Stimulated activated memory B cell treated with anti-CD40 and anti-IgM and Interleukin-4, amounts not matched to agents 10 μg/mL and 1 μg/mL and 100 μg/mL, for 72 hours (primary cell): Measurements from ENCODE around the gene PNLIPRP1.

Experiments
- ATAC-seq: fragments of 150-1000 bp; cut with Tn5 transposase; 2 replicates; pipeline ENCODE4 v1.10.0; 2021
- H3K27ac Mint-ChIP-seq: one replicate; pipeline ENCODE4 v1.8.0; 2022; ENCODE audit warnings: mild to moderate bottlenecking, mixed read lengths
- H3K27me3 Mint-ChIP-seq: one replicate; pipeline ENCODE4 v1.8.0; 2022; ENCODE audit warnings: mixed read lengths
- H3K36me3 Mint-ChIP-seq: one replicate; pipeline ENCODE4 v1.8.0; 2022; ENCODE audit warnings: mixed read lengths
- H3K4me1 Mint-ChIP-seq: one replicate; pipeline ENCODE4 v1.8.0; 2022; ENCODE audit warnings: mixed read lengths
- H3K4me3 Mint-ChIP-seq: one replicate; pipeline ENCODE4 v1.8.0; 2022; ENCODE audit warnings: mild to moderate bottlenecking, moderate library complexity, mixed read lengths
- H3K9me3 Mint-ChIP-seq: one replicate; pipeline ENCODE4 v1.8.0; 2022; ENCODE audit warnings: mixed read lengths

PNLIPRP1 gene

GRCh38 chr10:116634126-116634975, 43.6 kb downstream of the PNLIPRP1 start:
- Mint-ChIP-seq H3K9me3 (peaks cover 8% of the 10 kb centered on the region), H3K4me3 (no peak overlapping the region), H3K27me3 (no peaks in the 10 kb centered on the region), H3K36me3 (no peaks in the 10 kb centered on the region), H3K4me1 (no peaks in the 10 kb centered on the region), H3K27ac (no peak overlapping the region)
- peak; percentile 38 for ATAC-seq

- H3K9me3 Mint-ChIP-seq: peaks cover 8% of the 10 kb centered on the region
- H3K4me1 Mint-ChIP-seq: no peaks in the 10 kb centered on the region
- no peaks in the 10 kb centered on the region for H3K27me3 Mint-ChIP-seq
- ATAC-seq: no peak
- H3K4me3 Mint-ChIP-seq: no peak overlapping the region
- no peaks in the 10 kb centered on the region for H3K36me3 Mint-ChIP-seq
- H3K27ac Mint-ChIP-seq: no peak overlapping the region
Measured at GRCh38 chr10:116636385-116636784, 45.6 kb downstream of the PNLIPRP1 start.

- Mint-ChIP-seq H3K36me3 (no peaks in the 10 kb centered on the region), H3K9me3 (peaks cover 8% of the 10 kb centered on the region), H3K27me3 (no peaks in the 10 kb centered on the region), H3K4me3 (no peak overlapping the region), H3K4me1 (no peaks in the 10 kb centered on the region), H3K27ac (no peak overlapping the region)
- ATAC-seq: no peak
Measured at GRCh38 chr10:116636976-116637375, 46.2 kb downstream of the PNLIPRP1 start.

GRCh38 chr10:116637830-116638229, 47.1 kb downstream of the PNLIPRP1 start:
- Mint-ChIP-seq H3K4me3 (no peak overlapping the region), H3K4me1 (no peaks in the 10 kb centered on the region), H3K27me3 (no peaks in the 10 kb centered on the region), H3K9me3 (peaks cover 12% of the 10 kb centered on the region), H3K36me3 (no peaks in the 10 kb centered on the region), H3K27ac (no peak overlapping the region)
- ATAC-seq: peak; percentile 43

- Mint-ChIP-seq H3K4me3 (no peak overlapping the region), H3K4me1 (no peaks in the 10 kb centered on the region), H3K9me3 (peaks cover 20% of the 10 kb centered on the region), H3K36me3 (no peaks in the 10 kb centered on the region), H3K27ac (no peak overlapping the region), H3K27me3 (no peaks in the 10 kb centered on the region)
- ATAC-seq: no peak
Measured at GRCh38 chr10:116646502-116646901, 55.7 kb downstream of the PNLIPRP1 start.

- H3K36me3 Mint-ChIP-seq: no peaks in the 10 kb centered on the region
- H3K27me3 Mint-ChIP-seq: no peaks in the 10 kb centered on the region
- H3K27ac Mint-ChIP-seq: no peak overlapping the region
- H3K9me3 Mint-ChIP-seq: peaks cover 16% of the 10 kb centered on the region
- H3K4me1 Mint-ChIP-seq: no peaks in the 10 kb centered on the region
- ATAC-seq: no peak
- no peak overlapping the region for H3K4me3 Mint-ChIP-seq
Measured at GRCh38 chr10:116648903-116649302, 58.1 kb downstream of the PNLIPRP1 start.

GRCh38 chr10:116653885-116654284, 63.1 kb downstream of the PNLIPRP1 start:
- H3K4me1 Mint-ChIP-seq: no peaks in the 10 kb centered on the region
- H3K4me3 Mint-ChIP-seq: no peak overlapping the region
- H3K27me3 Mint-ChIP-seq: peaks cover 10% of the 10 kb centered on the region
- ATAC-seq: no peak
- H3K36me3 Mint-ChIP-seq: no peaks in the 10 kb centered on the region
- no peak overlapping the region for H3K27ac Mint-ChIP-seq
- peaks cover 16% of the 10 kb centered on the region for H3K9me3 Mint-ChIP-seq

GRCh38 chr10:116654816-116655215, 64.1 kb downstream of the PNLIPRP1 start:
- H3K27ac Mint-ChIP-seq: no peak overlapping the region
- peaks cover 9% of the 10 kb centered on the region for H3K9me3 Mint-ChIP-seq
- no peaks in the 10 kb centered on the region for H3K4me1 Mint-ChIP-seq
- H3K27me3 Mint-ChIP-seq: peaks cover 10% of the 10 kb centered on the region
- H3K36me3 Mint-ChIP-seq: no peaks in the 10 kb centered on the region
- ATAC-seq: no peak
- H3K4me3 Mint-ChIP-seq: no peak overlapping the region

- H3K36me3 Mint-ChIP-seq: no peaks in the 10 kb centered on the region
- ATAC-seq: no peak
- H3K4me3 Mint-ChIP-seq: no peak overlapping the region
- no peaks in the 10 kb centered on the region for H3K4me1 Mint-ChIP-seq
- peaks cover 10% of the 10 kb centered on the region for H3K27me3 Mint-ChIP-seq
- H3K27ac Mint-ChIP-seq: no peak overlapping the region
- peaks cover 3% of the 10 kb centered on the region for H3K9me3 Mint-ChIP-seq
Measured at GRCh38 chr10:116655568-116655967, 64.8 kb downstream of the PNLIPRP1 start.

GRCh38 chr10:116656044-116656443, 65.3 kb downstream of the PNLIPRP1 start:
- H3K4me1 Mint-ChIP-seq: no peaks in the 10 kb centered on the region
- H3K27me3 Mint-ChIP-seq: peaks cover 10% of the 10 kb centered on the region
- H3K27ac Mint-ChIP-seq: no peak overlapping the region
- H3K4me3 Mint-ChIP-seq: no peak overlapping the region
- H3K36me3 Mint-ChIP-seq: no peaks in the 10 kb centered on the region
- no peak for ATAC-seq
- peaks cover 1% of the 10 kb centered on the region for H3K9me3 Mint-ChIP-seq

- H3K4me1 Mint-ChIP-seq: no peaks in the 10 kb centered on the region
- no peak for ATAC-seq
- no peaks in the 10 kb centered on the region for H3K36me3 Mint-ChIP-seq
- no peak overlapping the region for H3K4me3 Mint-ChIP-seq
- no peaks in the 10 kb centered on the region for H3K9me3 Mint-ChIP-seq
- no peak overlapping the region for H3K27ac Mint-ChIP-seq
- H3K27me3 Mint-ChIP-seq: peaks cover 10% of the 10 kb centered on the region
Measured at GRCh38 chr10:116657863-116658551, 67.2 kb downstream of the PNLIPRP1 start.
